Muscle of arm (tissue), 12 donors: ENCODE measurements around the gene PMPCA. TPM values are rescaled to one million over a fixed set of nuclear protein-coding genes. Genes with fewer than 3 reads are reported as not detected.

Experiments used
- DNase-seq: peaks from one replicate; pipeline ENCODE4 v3.0.0-alpha.2; 2013
- polyA plus RNA-seq, 12 donors: library from polyadenylated mRNA; unstranded; fragments of 120-200 nt; gene quantifications; one replicate each; pipeline ENCODE4 v1.2.1, GENCODE V29; 2013; ENCODE audit not compliant: insufficient read length in 12 of 12

Gene PMPCA
- polyA plus RNA-seq, 12 donors = 27.6 to 43.2 (median 37.4) TPM; not detected in 1

DNA sequence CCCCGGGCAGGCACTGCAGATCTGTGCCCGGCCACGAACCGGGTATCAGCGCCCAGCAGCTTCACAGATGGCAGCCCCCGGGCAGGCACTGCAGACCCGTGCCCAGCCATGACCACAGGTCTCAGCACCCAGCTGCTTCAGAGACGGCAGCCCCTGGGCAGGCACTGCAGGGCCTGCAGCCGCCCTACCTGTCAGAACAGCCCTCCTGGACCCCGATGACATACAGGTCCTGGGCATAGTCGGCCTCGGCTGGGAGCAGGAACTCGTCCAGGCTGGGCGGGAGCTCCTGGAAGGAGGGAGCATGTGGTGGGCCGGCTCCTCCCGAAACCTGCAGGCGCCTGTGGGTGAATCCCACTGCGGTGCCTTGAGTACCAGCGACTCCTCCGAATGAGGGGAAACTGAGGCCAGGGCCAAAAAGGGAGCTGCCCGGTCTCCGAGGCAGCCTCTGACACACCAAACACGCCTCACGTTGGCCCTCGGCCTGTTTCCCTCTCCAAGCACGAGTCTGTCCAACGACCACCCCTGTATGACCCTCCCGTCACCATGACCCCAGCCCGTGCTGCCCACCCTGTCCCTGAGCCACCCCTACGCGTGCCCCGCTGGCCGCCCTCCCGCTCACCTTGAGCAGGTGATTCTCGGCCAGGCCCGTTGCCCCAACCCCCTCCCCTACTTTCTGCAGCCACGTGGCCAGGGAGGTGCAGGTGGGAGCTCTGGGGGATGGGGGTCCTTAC lies 23.6 kb downstream of the PMPCA start:
- DNase-seq = no peak

DNA sequence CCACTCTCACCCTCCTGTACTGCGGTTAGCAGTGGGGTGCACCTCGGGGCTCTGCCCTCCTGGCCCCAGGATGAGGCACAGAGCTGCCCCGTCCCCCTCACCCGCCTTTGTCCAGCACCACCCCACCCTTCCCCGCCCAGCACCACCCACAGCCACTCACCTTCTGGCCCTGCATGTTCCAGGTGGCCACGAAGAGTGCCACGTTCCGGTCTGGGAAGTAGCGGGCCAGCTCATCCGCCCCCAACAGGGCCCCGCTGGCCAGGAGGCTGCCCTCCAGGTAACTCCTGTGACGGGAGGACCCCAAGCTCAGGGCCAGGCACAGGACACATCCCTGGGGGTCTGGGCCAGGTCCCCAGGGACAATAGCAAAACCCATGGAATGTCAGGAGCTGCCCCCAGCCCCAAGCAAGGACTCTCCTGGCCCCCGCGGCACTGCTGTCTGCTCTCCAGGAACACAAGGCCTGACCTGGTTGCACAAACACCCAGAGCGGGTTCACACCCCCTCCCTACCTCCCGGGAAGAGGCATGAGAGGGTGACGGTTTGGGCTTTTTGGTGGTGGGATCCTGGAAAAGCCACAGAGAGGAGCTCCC lies 24.2 kb downstream of the PMPCA start:
- no peak for DNase-seq

DNA sequence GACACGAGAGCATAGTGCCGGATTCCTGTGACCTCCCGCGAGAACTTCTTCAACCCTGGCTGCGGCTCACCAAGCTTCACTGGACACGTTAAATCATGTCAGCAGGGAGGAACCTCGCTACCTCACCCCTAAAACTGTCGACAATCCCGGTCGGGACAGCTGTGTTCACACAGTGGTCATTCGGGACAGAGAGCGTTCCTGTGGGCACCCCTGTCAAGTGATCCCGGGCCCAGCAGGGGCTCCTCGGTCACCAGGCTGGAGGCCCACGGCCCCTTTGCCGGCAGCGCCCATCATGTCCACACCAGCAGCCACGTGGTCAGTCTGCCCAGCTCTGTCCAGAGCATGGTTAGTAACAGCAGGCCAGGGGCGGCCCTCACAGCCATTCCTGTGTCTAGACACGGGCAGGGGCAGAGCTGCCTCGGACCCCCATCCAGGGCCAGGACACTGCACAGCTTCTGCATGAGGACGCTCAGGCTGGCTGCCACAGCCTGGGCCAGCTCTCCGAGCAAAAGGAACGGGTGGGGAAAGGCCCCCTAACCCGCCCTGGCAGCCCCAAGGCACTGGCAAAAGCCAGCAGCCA lies 25.7 kb downstream of the PMPCA start:
- DNase-seq = no peak

DNA sequence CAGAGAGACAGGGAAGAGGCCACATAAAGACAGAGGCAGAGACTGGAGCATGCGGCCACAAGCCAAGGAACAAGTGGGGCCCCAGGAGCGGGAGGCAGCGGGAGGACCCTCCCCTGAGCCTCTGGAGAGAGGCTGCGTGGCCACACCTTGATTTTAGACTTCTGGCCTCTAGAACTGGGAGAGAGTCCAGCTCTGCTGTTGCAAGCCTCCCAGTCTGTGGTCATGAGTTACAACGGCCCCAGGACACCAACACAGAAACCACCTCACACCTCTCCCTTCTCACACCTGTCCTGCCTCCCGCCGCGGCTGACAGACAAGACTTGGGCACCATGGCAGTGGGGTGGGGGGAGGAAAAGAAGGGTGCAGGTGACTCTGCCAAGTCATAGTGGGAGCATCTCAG lies 27.0 kb downstream of the PMPCA start:
- DNase-seq = peak; percentile 43

DNA sequence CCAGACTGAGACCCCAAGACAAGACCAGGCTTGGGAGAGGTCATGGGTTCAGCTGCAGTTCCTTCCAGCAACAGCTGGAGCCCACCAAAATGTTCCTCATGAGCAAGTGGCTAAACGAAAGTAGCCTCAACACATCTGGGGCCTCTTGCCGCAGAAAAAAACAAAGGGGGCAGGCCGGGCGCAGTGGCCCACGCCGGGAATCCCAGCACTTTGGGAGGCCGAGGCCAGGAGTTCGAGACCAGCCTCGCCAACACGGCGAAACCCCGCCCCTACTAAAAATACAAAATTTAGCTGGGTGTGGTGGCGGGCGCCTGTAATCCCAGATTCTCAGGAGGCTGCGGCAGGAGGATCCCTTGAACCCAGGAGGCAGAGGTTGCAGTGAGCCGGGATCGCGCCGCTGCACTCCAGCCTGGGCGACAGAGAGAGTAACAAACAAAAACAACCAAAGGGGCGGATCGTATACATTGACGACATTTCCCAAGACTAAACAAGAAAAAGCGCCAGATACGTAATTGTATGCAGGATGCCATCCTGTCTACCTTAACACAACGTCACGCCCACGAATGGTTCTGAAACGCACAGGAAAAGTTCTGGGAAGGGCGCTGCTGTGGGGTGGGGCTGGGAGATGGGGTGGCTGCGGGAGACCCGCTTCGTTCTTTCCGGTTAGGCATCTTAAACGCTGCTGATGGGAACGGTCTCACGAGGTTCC lies 27.5 kb downstream of the PMPCA start:
- no peak for DNase-seq

DNA sequence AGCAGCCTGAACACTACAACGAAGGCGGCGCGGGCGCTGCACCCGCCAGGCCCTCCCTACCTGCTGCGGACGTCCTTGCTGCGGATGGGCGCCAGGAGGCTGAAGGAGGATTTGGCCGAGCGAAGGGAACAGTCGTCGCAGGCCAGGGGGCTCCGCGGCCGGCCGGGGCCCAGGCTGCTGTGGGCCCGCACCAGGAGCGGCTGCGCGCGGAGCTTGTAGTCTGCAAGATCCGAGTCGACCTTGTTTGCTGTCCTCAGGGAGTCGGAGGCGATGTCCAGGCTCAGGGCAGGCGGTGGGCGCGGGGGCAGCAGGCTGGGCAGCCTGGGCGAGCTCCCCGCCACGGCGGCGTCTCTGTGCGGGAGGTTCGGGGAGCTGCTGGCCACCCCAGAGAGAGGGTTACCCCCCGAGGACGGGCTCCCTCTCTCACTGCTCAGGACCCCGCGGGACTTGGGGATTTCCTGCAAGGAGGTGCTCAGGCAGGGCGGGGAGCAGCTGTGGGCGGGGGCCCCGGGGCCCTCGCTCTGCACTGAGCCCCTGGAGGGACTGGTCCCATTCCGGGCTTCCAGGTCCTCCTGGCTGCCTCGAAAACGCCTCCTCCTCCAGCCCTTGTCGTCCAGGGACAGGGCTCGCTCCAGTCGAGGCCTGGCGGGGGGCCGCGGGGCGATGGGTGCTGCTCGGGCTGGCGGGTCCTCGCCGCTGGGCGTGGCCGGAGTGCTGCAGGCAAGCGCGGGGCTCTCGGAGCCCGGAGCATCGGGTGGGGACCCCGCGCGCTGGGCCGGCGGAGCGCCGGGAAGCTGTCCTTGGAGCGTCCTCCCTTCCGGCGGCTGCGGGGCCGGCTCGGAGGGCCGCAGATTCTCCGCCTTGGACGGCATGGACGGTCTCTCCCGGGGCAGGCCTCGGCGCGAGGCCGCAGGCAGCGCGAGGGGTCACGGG lies 28.4 kb downstream of the PMPCA start:
- no peak for DNase-seq

DNA sequence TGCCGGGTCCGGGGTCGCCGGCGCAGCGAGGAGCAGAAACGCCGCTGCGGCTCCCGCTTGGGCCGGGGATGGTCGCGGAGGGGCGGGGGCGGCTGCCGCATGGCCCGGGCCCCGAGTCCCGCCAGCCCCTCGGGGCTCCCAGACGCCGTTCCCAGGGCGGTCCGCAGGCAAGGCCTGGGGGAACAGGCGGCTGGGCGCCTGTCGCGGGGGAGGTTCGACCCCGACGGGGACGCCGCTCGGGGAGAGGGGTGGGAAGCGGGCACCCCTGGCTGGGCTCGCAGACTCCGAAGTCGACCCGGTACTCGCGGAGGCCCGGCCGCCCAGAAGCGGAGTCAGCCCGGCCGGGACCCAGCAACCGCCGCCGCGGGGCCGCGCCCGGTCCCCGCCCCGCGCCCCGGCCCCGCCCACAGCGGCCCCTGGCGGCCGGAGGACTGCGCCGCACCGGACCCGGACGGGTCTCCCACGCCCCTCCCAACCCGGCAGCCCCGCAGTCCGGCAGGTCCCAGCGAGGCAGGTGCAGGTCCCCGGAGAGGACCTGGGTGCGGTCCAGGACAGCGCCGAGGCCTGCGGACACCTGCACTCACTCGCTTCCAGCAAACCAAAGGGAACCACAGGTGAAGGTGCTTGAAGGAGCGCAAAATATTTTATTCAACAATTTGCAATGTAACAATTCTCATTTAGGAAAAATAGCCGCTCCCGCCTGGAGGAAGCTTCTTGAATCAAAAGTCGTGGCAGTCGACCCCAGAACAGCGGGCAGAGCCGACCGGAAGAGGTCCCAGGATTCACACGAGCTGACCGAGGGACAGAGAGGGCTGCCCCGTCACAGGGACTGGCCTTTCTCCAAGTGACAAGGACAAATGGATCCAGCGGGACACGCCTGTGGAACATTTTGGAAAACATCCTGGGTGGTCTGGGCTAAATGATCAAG lies 29.3 kb downstream of the PMPCA start, which contains the start of gene INPP5E:
Gene INPP5E (minus strand): TSS at position 365 of the 928 bp plus-strand sequence. CDS start 426 bp downstream, outside the sequence.
- peak; percentile 73 for DNase-seq

DNA sequence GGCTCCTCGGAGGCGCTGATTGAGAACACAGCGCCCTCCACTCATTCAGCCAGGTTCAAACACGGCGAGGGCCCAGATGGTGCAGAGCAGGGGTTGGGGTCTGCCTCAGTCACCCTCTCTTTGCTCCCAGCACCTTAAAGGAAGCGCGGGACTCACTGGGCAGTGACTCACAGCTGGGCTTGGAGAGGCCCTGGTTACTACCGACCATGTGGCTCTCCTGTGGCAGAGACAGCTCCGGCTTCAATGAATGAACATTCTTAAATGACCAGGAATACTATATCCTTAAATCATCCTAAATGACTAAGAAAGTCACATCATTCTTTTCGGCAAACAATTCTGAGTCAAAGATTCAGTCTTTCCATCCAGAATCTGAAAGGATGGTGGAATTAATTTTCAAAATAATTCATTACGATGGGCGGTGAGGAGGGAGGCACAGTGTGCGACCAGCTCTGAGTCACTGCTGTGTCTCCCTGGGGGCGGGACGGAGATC lies 30.8 kb downstream of the PMPCA start:
- DNase-seq = no peak

DNA sequence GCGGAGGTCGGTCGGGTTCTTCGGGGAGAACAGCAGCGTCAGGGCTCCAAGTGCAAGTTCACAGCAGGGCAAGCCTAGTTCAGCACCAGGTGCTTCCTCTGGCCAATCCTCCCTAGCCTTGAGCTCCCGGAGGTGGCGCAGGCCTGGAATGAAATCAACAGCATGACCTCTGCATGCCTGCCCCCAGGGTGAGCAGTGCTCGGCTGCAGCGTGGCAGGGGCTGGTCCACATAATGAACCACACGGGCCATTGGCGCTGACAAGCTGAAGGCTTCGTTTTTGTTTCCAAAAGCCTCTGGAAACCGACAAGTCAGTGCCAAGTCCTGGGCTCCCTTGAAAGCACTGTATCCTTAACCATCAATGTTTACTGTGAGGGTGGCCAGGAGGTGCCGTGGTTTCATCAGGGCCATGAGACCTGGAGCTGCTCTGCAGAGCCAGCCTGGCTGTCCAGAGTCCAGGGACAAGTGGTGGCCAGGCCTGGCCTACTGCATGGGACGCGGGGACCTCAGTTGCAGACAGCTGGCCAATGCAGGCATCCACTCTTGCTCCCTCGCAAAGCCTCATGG lies 31.3 kb downstream of the PMPCA start:
- no peak for DNase-seq

DNA sequence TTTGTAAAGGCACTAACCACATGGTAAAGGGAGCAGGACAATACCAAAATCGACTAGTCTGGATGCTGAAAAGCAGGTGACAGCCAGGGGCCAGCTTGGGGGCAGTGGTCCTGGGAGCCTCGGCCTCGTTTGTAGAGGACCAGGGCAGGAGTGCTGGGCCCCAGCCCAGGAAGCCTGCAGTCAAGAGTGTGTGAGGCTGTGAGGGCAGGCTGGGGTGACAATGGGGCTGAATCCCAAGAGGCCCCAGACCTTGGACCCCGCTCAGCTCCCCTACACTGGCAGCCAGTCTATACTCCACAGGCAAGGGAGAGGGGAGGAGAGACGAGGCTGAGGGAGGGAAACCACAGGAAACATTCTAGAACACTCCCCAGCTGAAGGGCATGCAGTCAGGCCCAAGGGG lies 31.8 kb downstream of the PMPCA start:
- no peak for DNase-seq

DNA sequence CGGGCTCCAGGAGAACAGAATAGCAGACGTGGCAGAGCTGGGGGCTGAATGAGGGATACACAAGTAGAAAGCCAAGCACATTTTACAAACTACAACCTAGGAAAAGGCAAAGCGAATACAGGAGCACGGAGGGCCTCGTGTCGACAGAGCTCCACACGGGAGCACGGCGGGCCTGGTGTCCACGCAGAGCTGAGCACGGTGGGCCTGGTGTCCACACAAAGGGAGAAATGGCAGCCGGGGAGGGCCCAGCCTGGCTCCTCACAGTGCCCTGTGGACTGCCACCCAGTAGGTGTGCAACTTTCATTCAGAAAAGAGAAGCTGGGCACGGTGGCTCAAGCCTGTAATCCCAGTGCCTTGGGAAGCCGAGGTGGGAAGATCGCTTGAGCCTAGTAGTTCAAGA lies 32.6 kb downstream of the PMPCA start:
- no peak for DNase-seq

DNA sequence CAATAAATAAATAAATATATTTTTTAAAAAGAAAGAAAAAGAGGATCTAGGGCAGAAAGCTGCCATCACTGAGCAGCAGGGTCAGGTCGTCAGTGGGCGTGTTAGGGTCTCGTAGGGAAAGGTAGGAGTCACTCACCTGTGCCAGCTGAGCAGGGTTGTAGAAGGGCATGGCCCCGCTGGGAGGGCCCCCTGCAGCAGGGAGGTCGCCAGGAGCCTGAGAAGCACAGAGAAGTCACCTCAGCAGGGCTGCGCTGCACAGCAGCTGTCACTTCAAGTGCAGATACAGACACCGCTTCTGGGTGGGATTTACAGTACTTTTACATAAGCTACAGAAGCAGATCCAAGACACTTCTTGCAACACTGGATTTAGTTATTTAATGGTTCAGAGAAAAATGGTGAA lies 33.2 kb downstream of the PMPCA start:
- no peak for DNase-seq

DNA sequence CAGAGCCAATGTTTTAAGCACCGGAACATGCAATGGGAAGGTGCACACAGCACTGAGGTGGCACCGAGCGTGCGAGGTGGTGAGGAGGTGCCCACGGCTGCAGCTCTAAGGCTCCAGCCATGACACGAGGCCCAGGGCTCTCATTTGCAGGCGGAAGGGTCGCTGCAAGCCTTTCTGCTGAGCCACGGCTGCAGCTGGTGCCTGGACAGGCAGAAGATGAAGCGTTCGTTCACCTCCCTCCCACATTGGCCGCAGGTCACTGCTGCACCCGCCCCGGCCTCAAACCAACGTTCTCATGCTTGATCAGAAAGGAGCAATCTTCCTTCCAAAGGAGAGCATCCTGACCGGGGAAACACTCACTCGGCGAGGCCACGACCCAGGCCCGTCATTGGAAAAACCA lies 33.6 kb downstream of the PMPCA start:
- no peak for DNase-seq

DNA sequence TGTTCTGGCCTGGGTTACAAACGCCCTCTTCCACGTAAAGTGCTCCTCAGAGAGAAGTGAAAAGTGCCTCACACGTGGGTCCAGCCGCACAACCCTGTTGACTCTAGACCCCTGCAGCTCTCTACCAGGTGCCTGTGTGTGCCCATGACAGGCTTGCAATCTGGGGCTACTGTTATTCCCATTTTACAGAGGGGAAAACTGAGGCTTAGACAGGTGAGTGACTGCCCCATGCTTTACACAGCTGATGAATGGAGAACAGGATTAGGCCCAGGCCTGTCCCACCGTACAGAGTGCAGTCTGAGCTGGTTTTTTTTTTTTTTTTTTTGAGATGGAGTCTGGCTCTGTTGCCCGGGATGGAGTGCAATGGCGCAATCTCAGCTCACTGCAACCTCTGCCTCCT lies 35.3 kb downstream of the PMPCA start:
- DNase-seq = no peak

DNA sequence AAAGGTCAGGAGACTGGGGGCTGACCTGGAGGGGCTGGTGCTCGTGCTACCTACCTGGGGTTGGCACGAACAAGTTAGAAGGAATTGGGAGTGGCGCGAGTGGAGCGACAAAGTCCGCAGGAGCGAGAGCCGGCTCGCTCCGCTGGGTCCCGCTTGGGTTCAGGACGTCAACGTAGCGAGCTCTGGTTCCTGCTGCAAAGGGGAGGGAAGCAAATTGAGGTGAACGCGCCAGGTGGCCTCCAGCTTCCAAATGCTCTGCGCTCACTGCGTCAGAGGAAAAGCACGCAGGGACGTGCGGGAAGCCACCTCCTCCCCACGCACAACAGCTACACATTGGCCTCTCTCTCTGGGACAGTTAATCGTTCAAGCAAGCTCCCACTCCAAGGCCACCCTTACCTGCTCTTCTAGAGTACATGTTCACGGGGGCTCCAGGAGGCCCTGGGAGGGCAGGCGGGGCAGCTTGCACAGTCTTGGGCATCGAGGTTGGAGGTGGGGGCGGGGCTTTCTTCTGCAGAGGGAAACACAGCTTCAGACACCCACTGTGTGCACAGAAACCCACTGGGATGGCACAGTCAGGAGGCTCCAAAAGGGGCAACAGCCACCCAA lies 36.8 kb downstream of the PMPCA start:
- DNase-seq = no peak

DNA sequence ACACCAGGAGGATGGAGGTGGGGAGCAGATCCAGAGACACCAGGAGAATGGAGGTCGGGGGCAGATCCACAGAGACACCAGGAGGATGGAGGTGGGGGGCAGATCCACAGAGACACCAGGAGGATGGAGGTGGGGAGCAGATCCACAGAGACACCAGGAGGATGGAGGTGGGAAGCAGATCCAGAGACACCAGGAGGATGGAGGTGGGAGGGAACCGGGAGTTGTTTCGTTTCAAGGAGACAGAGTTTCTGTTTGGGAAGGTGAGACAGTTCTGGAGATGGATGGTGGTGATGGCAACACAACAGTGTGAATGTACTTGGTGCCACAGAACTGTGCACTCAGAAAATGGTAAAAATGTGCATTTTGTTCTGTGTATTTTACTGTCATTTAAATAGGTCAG lies 38.2 kb downstream of the PMPCA start:
- DNase-seq = no peak

DNA sequence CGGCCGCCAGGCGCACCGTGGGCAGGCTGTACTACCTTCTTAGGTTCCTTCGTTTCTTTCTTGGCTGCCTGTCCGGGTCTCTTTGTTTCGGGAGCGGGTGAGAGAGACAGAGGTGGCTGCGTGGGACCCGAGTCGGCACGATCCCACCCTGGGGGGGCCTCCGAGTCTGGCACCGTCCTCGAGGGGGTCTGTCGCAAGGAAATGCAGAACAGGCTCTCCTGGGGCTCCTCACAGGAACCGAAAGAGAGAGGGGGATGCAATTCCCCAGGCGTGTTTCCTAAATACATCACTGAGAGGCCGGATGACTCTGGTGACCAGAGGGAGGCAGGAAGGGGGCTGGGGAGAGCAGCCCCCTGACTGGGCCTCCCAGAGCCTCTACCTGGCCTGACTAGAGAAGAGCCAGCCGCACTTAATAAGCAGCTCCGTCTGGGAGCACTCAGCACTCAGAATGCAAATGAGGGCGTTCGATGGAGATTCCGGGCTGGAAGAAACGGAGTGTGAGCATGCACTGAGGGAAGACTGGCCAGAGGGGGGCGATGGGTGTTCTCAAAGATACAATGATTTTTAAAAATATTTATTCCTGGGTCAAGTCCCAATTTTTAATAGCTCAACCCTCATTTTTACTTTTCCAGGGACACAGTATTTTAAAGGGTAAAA lies 40.9 kb downstream of the PMPCA start:
- DNase-seq = no peak

DNA sequence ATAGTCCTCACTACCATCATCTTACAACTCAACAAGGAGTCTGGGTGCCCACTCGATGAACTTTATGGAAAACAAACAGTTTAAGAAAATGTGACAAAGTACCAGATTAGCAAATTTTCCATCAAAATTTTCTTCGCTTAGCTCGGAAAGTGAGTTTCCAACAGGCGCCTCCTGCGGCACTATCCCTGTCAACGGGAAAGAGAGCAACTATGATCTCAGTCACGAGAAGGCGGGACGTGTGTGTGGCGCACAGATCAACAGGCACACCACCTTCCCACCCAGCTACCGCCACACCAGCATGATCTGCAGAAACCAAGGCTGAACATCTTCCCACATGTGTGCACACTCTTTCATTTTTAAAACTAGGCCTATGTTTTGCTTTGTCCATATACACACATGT lies 42.9 kb downstream of the PMPCA start:
- no peak for DNase-seq
